Suprapubic skin (tissue), 4 donors: ENCODE data around the gene VWA3B. TPM values are rescaled to one million over a fixed set of nuclear protein-coding genes. Genes with fewer than 3 reads are reported as not detected.

Experiments
- DNase-seq, 2 donors: peaks; one replicate each; pipeline ENCODE4 v3.0.0-alpha.2; 2019; ENCODE audit warnings: low spot score in 2 of 2
- H3K27ac ChIP-seq: fragments of 200-600 bp; sonication (generic); one replicate; pipeline ENCODE4 v1.5.1; 2019
- H3K27me3 ChIP-seq: fragments of 200-600 bp; sonication (generic); one replicate; pipeline ENCODE4 v1.5.1; 2019
- H3K36me3 ChIP-seq: fragments of 200-600 bp; sonication (generic); one replicate; pipeline ENCODE4 v1.5.1; 2019
- H3K4me1 ChIP-seq: fragments of 200-600 bp; sonication (generic); one replicate; pipeline ENCODE4 v1.5.1; 2019
- H3K4me3 ChIP-seq: fragments of 200-600 bp; sonication (generic); one replicate; pipeline ENCODE4 v1.5.1; 2019; ENCODE audit warnings: mild to moderate bottlenecking
- H3K9me3 ChIP-seq: fragments of 200-600 bp; sonication (generic); one replicate; pipeline ENCODE4 v1.5.1; 2019
- CTCF ChIP-seq, 2 donors: fragments of 200-600 bp in 1 of 2; fragments of 450-650 bp in 1 of 2; sonication (generic) in 1 of 2; IDR thresholded peaks; one replicate each; pipeline ENCODE4 v1.5.1; 2016 to 2019; ENCODE audit warnings: antibody characterized with exemption in 2 of 2, mild to moderate bottlenecking in 1 of 2, moderate library complexity in 1 of 2
- EP300 ChIP-seq: sonication (generic); formaldehyde crosslinking; IDR thresholded peaks from one replicate; pipeline ENCODE4 v1.6.1; 2017; ENCODE audit warnings: antibody characterized with exemption
- POLR2A ChIP-seq, 2 donors: fragments of 450-650 bp; IDR thresholded peaks; one replicate each; pipeline ENCODE4 v1.6.1; 2017; ENCODE audit warnings: antibody characterized with exemption in 2 of 2, mild to moderate bottlenecking in 2 of 2, moderate library complexity in 2 of 2
- POLR2AphosphoS5 ChIP-seq, 3 donors: sonication (generic); formaldehyde crosslinking; IDR thresholded peaks; one replicate each; pipeline ENCODE4 v1.6.1; 2017; ENCODE audit warnings: antibody characterized with exemption in 3 of 3
- WGBS: methylation state at CpG from one replicate; pipeline ENCODE4 v1.1.5; 2018; 5-methylcytosine and 5-hydroxymethylcytosine counted together
- total RNA-seq, 4 donors: library from RNA; depleted of rRNA; stranded (reverse); fragments of >200 nt; gene quantifications; one replicate each; pipeline ENCODE4 v1.1.0, GENCODE V29; 2016

The VWA3B gene
- total RNA-seq, 4 donors from 2014 or later, result not detected

DNA sequence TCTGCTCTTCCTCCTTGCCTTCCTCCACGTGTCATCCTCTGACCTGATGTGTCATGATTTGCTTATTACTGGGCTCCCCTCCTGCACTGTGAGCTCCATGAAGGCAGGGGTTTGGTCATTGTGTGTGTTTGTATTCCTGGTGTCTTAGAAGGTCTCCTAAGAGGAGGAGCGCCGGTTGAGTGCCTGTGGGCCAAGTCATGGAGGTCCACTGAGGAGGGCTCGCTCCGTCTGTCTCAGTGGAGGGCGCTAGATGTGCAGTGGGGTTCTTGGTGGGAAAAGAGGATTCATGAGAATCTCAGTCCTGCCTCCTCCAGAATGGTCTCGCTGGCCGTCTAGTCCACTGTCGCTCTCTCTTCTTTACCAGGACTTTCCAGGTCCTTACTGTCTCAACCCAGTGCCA, 100.2 kb downstream of the VWA3B start:
- Histone ChIP-seq H3K36me3 (no peaks in the 10 kb centered on the region), H3K27ac (no peak overlapping the region), H3K27me3 (no peaks in the 10 kb centered on the region), H3K4me3 (no peak overlapping the region), H3K9me3 (no peaks in the 10 kb centered on the region), H3K4me1 (no peaks in the 10 kb centered on the region)
- 92% methylated on average over 9 of the region's 9 CpGs for WGBS
- TF ChIP-seq POLR2A (IDR thresholded peaks at IDR 0.05) (no peak), POLR2AphosphoS5 (IDR thresholded peaks at IDR 0.05) (no peak)
- DNase-seq, result no peak

GRCh38 chr2:98188351-98189046, 101.5 kb downstream of the VWA3B start:
- Histone ChIP-seq H3K4me1 (no peaks in the 10 kb centered on the region), H3K27ac (no peak overlapping the region), H3K27me3 (no peaks in the 10 kb centered on the region), H3K36me3 (no peaks in the 10 kb centered on the region), H3K4me3 (no peak overlapping the region), H3K9me3 (no peaks in the 10 kb centered on the region)
- DNase-seq, result no peak
- 68% methylated on average over 4 of the region's 4 CpGs for WGBS
- TF ChIP-seq POLR2A (IDR thresholded peaks at IDR 0.05) (no peak), EP300 (no peak), CTCF (IDR thresholded peaks at IDR 0.05) (no peak), POLR2AphosphoS5 (IDR thresholded peaks at IDR 0.05) (no peak)

- no peak for TF ChIP-seq EP300
- Histone ChIP-seq H3K4me3 (no peak overlapping the region), H3K27ac (no peak overlapping the region), H3K36me3 (no peaks in the 10 kb centered on the region), H3K4me1 (no peaks in the 10 kb centered on the region), H3K27me3 (no peaks in the 10 kb centered on the region), H3K9me3 (no peaks in the 10 kb centered on the region)
- WGBS, result 67% methylated on average over 5 of the region's 5 CpGs
- DNase-seq, result no peak
Observed at GRCh38 chr2:98191883-98192282, 104.9 kb downstream of the VWA3B start.

DNA sequence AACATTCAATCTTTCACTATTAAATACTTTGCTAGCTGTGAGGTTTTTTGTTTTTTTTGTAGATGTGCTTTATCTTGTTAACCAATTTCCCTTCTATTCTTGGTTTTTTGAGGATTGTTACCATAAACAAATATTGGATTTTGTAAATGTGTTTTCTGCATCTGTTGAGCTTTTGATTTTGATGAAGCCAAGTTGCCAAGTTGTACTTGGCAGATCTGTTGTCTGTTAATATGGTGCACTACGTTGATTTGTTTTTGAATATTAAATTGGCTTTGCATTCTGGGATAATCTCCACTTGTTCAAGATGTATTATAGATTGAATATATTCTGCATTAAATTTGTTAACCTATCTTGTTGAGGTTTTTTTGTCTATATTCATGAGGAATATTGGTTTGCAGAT, 114.6 kb downstream of the VWA3B start:
- Histone ChIP-seq H3K4me1 (no peaks in the 10 kb centered on the region), H3K27ac (no peak overlapping the region), H3K4me3 (no peak overlapping the region), H3K9me3 (no peaks in the 10 kb centered on the region), H3K27me3 (no peaks in the 10 kb centered on the region), H3K36me3 (no peaks in the 10 kb centered on the region)
- TF ChIP-seq EP300, result no peak
- TF ChIP-seq POLR2A (IDR thresholded peaks at IDR 0.05), result no peak
- no peak for TF ChIP-seq POLR2AphosphoS5 (IDR thresholded peaks at IDR 0.05)
- no peak for TF ChIP-seq CTCF (IDR thresholded peaks at IDR 0.05)
- WGBS, result 53% methylated on average over 1 of the region's 1 CpG
- DNase-seq, result no peak

DNA sequence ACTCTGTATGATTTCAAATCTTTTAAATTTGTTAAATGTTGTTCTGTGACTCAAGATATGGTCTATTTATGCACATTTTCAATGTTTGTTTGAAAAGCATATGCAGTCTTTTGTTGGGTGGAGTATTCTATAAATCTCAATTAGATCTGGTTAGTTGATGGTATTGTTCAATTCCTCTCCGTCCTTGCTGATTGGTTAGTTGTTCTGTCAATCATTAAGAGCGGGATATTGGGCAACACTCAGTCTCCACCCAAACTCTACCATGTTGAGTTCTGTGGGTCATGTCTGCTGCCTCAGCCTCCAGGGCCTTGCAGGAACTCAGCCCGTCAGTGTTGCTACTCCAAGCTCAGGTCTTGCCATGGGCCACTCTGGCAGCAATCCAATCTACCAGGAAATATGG, 118.9 kb downstream of the VWA3B start:
- Histone ChIP-seq H3K9me3 (no peaks in the 10 kb centered on the region), H3K27me3 (peaks cover 10% of the 10 kb centered on the region), H3K4me3 (no peak overlapping the region), H3K27ac (no peak overlapping the region), H3K4me1 (no peaks in the 10 kb centered on the region), H3K36me3 (no peaks in the 10 kb centered on the region)
- DNase-seq, result no peak
- TF ChIP-seq POLR2AphosphoS5 (IDR thresholded peaks at IDR 0.05), result no peak
- WGBS, result 93% methylated on average over 3 of the region's 3 CpGs

DNA sequence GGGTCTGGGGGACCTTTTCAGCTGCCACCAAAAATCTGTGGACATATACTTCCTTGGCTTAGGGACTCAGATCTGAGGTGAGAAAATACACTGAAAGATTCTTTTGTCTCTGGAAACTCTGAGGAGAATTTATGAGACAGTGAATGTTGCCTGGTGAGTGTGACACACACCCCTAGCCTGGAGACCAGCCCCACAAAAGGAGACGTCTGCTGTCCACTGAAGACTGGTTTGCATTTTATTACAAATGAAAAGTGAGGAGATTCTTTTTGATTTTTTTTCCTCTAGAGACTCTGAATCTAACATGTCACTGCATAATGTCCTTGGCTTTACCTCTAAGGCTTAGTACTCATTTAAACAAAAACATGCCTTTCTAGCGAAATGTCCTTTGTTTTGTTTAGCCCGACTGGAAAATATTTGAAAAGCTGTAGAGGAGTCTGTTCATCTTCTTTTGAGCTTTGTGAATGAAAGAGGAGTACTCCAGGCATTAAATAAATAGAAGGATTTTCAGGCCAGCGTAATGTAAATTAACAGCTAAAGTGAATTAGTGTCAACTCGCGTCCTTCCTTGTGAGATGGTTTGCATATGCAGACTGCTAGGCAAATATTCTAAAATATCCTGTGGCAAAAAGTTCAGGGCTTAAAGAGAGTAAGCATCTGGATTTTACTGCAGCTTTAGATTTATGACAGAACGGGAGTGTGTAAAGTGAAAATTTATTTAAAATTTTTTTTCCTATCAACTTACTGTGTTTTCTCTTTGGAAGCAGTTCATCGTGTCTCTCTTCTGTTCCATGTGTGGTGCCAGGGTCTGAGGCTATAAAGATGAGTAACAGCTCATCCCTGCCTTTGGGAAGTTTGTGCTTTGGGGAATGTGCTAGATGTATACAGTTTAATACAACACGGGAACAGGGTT, 125.4 kb downstream of the VWA3B start:
- no peaks in the 10 kb centered on the region for H3K9me3 ChIP-seq
- H3K27ac ChIP-seq, result no peak overlapping the region
- no peak for TF ChIP-seq POLR2A (IDR thresholded peaks at IDR 0.05)
- TF ChIP-seq CTCF (IDR thresholded peaks at IDR 0.05), result no peak
- no peak for TF ChIP-seq POLR2AphosphoS5 (IDR thresholded peaks at IDR 0.05)
- no peak for TF ChIP-seq EP300
- WGBS, result 46% methylated on average over 9 of the region's 9 CpGs
- no peaks in the 10 kb centered on the region for H3K36me3 ChIP-seq
- H3K27me3 ChIP-seq, result peaks cover 25% of the 10 kb centered on the region
- H3K4me3 ChIP-seq, result no peak overlapping the region
- DNase-seq, result no peak
- H3K4me1 ChIP-seq, result no peaks in the 10 kb centered on the region
